ENCODE results near the gene CDCA7.
"Not testable (repeated sequence)": the region's sequence is repeated elsewhere in the genome, so short reads cannot be mapped to it uniquely, and the experiment has no call there.

Gene CDCA7

GRCh38 chr2:173359231-173359630, 4.6 kb downstream of the CDCA7 start:
- no peak for DNase-seq

- no peak for DNase-seq
Measured at GRCh38 chr2:173370198-173370597, 15.5 kb downstream of the CDCA7 start.

- no peak for DNase-seq
Measured at GRCh38 chr2:173371023-173371422, 16.4 kb downstream of the CDCA7 start.

- DNase-seq = no peak
Measured at GRCh38 chr2:173373290-173373689, 18.6 kb downstream of the CDCA7 start.

- no peak for DNase-seq
Measured at GRCh38 chr2:173374634-173375033, 20.0 kb downstream of the CDCA7 start.

- not testable (repeated sequence) for DNase-seq
Measured at GRCh38 chr2:173385534-173385933, 30.9 kb downstream of the CDCA7 start.

- no peak for DNase-seq
Measured at GRCh38 chr2:173386021-173386737, 31.5 kb downstream of the CDCA7 start.

GRCh38 chr2:173386738-173387065, 32.0 kb downstream of the CDCA7 start:
- DNase-seq = no peak

GRCh38 chr2:173387079-173387478, 32.4 kb downstream of the CDCA7 start:
- no peak for DNase-seq

GRCh38 chr2:173387660-173388059, 33.0 kb downstream of the CDCA7 start:
- DNase-seq = no peak

GRCh38 chr2:173388795-173389194, 34.1 kb downstream of the CDCA7 start:
- no peak for DNase-seq

GRCh38 chr2:173390036-173390435, 35.4 kb downstream of the CDCA7 start:
- no peak for DNase-seq

GRCh38 chr2:173392731-173393130, 38.1 kb downstream of the CDCA7 start:
- DNase-seq = no peak

GRCh38 chr2:173393186-173393585, 38.5 kb downstream of the CDCA7 start:
- DNase-seq = no peak

- DNase-seq = no peak
Measured at GRCh38 chr2:173393636-173394035, 39.0 kb downstream of the CDCA7 start.

GRCh38 chr2:173394091-173394974, 39.7 kb downstream of the CDCA7 start:
- no peak for DNase-seq

- no peak for DNase-seq
Measured at GRCh38 chr2:173395567-173396351, 41.1 kb downstream of the CDCA7 start.

GRCh38 chr2:173397539-173397938, 42.9 kb downstream of the CDCA7 start:
- peak; percentile 3 to 19 for DNase-seq

- DNase-seq = no peak
Measured at GRCh38 chr2:173399229-173399628, 44.6 kb downstream of the CDCA7 start.

GRCh38 chr2:173400760-173401159, 46.1 kb downstream of the CDCA7 start:
- peak in 1 of 2 experiments; percentile 7 for DNase-seq

GRCh38 chr2:173401716-173402326, 47.1 kb downstream of the CDCA7 start:
- DNase-seq = no peak

GRCh38 chr2:173402405-173402974, 47.8 kb downstream of the CDCA7 start:
- peak; percentile 78 to 80 for DNase-seq

Measured in NCI-H1930 (cell line).